OCI-LY7 (cell line): ENCODE measurements around the gene PEMT. TPM values are rescaled to one million over a fixed set of nuclear protein-coding genes. Genes with fewer than 3 reads are reported as not detected.

Experiments used
- BruUV-seq: library from RNA; stranded (reverse); fragments of 400-500 nt; replicated peaks from 2 replicates; lab custom pipeline; 2021; lab: Mats Ljungman, UMichigan
- CTCF ChIA-PET: fragments of 300-600 bp; sonication (Branson Sonifier 250); formaldehyde crosslinking; loops from one replicate; lab custom pipeline; 2022; ENCODE audit warnings: antibody characterized with exemption; ENCODE audit not compliant: unreplicated experiment; lab: Charles Lee
- POLR2A ChIA-PET: fragments of 300-600 bp; sonication (Branson Sonifier 250); formaldehyde crosslinking; loops from one replicate; lab custom pipeline; 2022; ENCODE audit warnings: antibody characterized with exemption; lab: Charles Lee
- DNase-seq: peaks from one replicate; pipeline ENCODE4 v3.0.0-alpha.2; 2015; ENCODE audit warnings: low spot score
- H2AFZ ChIP-seq: fragments of 200-600 bp; sonication (generic), shearing (Covaris generic); 2 replicates; pipeline ENCODE4 v1.6.1; 2014; ENCODE audit warnings: mild to moderate bottlenecking, antibody characterized with exemption, low read length, moderate library complexity
- H3K27ac ChIP-seq: fragments of 200-600 bp; sonication (generic); 2 replicates; pipeline ENCODE4 v1.5.1; 2014; ENCODE audit warnings: mixed run types, low read depth, mild to moderate bottlenecking, moderate library complexity, low read length, inconsistent platforms; ENCODE audit not compliant: poor library complexity, severe bottlenecking
- H3K36me3 ChIP-seq: fragments of 200-600 bp; sonication (generic); 2 replicates; pipeline ENCODE4 v1.6.1; 2014; ENCODE audit warnings: mild to moderate bottlenecking, antibody characterized with exemption, low read length, moderate library complexity, mixed read lengths; ENCODE audit not compliant: insufficient read depth
- H3K4me1 ChIP-seq: fragments of 200-600 bp; sonication (generic); 2 replicates; pipeline ENCODE4 v1.5.1; 2014; ENCODE audit warnings: mild to moderate bottlenecking, low read length; ENCODE audit not compliant: insufficient read depth, poor library complexity, severe bottlenecking
- H3K4me2 ChIP-seq: fragments of 200-600 bp; sonication (generic); 2 replicates; pipeline ENCODE4 v1.6.1; 2014; ENCODE audit warnings: mild to moderate bottlenecking, low read length
- H3K4me3 ChIP-seq: fragments of 200-600 bp; sonication (generic); 2 replicates; pipeline ENCODE4 v1.5.1; 2014; ENCODE audit warnings: mild to moderate bottlenecking, low read depth, low read length; ENCODE audit not compliant: poor library complexity, severe bottlenecking
- H3K79me2 ChIP-seq: fragments of 200-600 bp; sonication (generic); 2 replicates; pipeline ENCODE4 v1.6.1; 2016; ENCODE audit warnings: low read depth, mild to moderate bottlenecking, low read length, moderate library complexity, mixed read lengths; ENCODE audit not compliant: insufficient read depth
- H3K9me2 ChIP-seq: fragments of 200-600 bp; sonication (generic); 2 replicates; pipeline ENCODE4 v1.6.1; 2016; ENCODE audit warnings: mild to moderate bottlenecking, low read length, mixed read lengths; ENCODE audit not compliant: insufficient read depth
- H3K9me3 ChIP-seq: fragments of 200-600 bp; sonication (generic); 2 replicates; pipeline ENCODE4 v1.6.1; 2014; ENCODE audit warnings: mild to moderate bottlenecking, mixed run types, low read length, mixed read lengths
- H4K20me1 ChIP-seq: fragments of 200-600 bp; sonication (generic); 2 replicates; pipeline ENCODE4 v1.6.1; 2014; ENCODE audit warnings: mild to moderate bottlenecking, antibody characterized with exemption, low read length, moderate library complexity, mixed read lengths; ENCODE audit not compliant: insufficient read depth
- CTCF ChIP-seq: fragments of 200-600 bp; sonication (generic); conservative IDR thresholded peaks from 2 replicates; pipeline ENCODE4 v1.5.1; 2014; ENCODE audit warnings: mild to moderate bottlenecking, antibody characterized with exemption, low read length, moderate library complexity, mixed read lengths
- EZH2phosphoT487 ChIP-seq: fragments of 200-600 bp; sonication (generic); IDR thresholded peaks from 2 replicates; pipeline ENCODE4 v1.6.1; 2018; ENCODE audit warnings: low read depth, borderline replicate concordance, mild to moderate bottlenecking, mixed run types, antibody characterized with exemption, low read length, moderate library complexity, mixed read lengths
- intact Hi-C: fragments of 100-400 bp; cut with micrococcal nuclease; formaldehyde crosslinking; loops from one replicate; pipeline ENCODE4 v1.10.0; 2022; ENCODE audit not compliant: unreplicated experiment
- total RNA-seq, 2 experiments: library from RNA; depleted of rRNA in 1 of 2; stranded (reverse); fragments of >200 nt in 1 of 2; shearing (Covaris generic) in 1 of 2; gene quantifications; 2 replicates each; pipeline ENCODE4 v1.2.3, GENCODE V29; 2014 to 2022

The PEMT gene
- total RNA-seq, 2 experiments from 2014 or later: 27.3 to 53.5 TPM

GRCh38 chr17:17545031-17545820 is 46.3 kb downstream of the PEMT start:
- no peak for DNase-seq
- CTCF ChIA-PET: no interaction called here
- no peaks in the 10 kb centered on the region for H3K4me1 ChIP-seq
- H3K27ac ChIP-seq: no peak overlapping the region
- H3K79me2 ChIP-seq: no peaks in the 10 kb centered on the region
- H3K9me3 ChIP-seq: no peaks in the 10 kb centered on the region
- intact Hi-C loops: no loop called here
- H3K9me2 ChIP-seq: no peaks in the 10 kb centered on the region
- TF ChIP-seq EZH2phosphoT487: no peak
- no peak for TF ChIP-seq CTCF
- H2AFZ ChIP-seq: no peak overlapping the region
- no peak overlapping the region for H3K4me3 ChIP-seq
- H3K36me3 ChIP-seq: no peaks in the 10 kb centered on the region
- H4K20me1 ChIP-seq: no peaks in the 10 kb centered on the region
- BruUV-seq: no TSS peak
- POLR2A ChIA-PET: interaction anchor here (0.9 kb wide), 1 partner anchor 265 kb away, joined by 3 read pairs; no protein-coding TSS in a partner anchor
- H3K4me2 ChIP-seq: no peak overlapping the region

GRCh38 chr17:17542906-17543635 is 48.4 kb downstream of the PEMT start:
- no peak overlapping the region for H3K4me2 ChIP-seq
- no peak overlapping the region for H3K27ac ChIP-seq
- no peaks in the 10 kb centered on the region for H3K9me2 ChIP-seq
- DNase-seq: no peak
- intact Hi-C loops: no loop called here
- H4K20me1 ChIP-seq: no peaks in the 10 kb centered on the region
- no peak for TF ChIP-seq EZH2phosphoT487
- no peak for TF ChIP-seq CTCF
- H3K4me1 ChIP-seq: no peaks in the 10 kb centered on the region
- ChIA-PET CTCF (no interaction called here), POLR2A (interaction anchor here (0.7 kb wide), 1 partner anchor 23 kb away, joined by 5 read pairs; no protein-coding TSS in a partner anchor)
- no peaks in the 10 kb centered on the region for H3K79me2 ChIP-seq
- H3K4me3 ChIP-seq: no peak overlapping the region
- H2AFZ ChIP-seq: no peak overlapping the region
- no peaks in the 10 kb centered on the region for H3K36me3 ChIP-seq
- H3K9me3 ChIP-seq: no peaks in the 10 kb centered on the region
- no TSS peak for BruUV-seq
